Vagina (tissue), 2 donors: ENCODE results near the gene FBXW11.

Experiments
- POLR2A ChIP-seq, 2 donors: fragments of 450-650 bp; IDR thresholded peaks; one replicate each; pipeline ENCODE4 v1.6.1; 2017; ENCODE audit warnings: antibody characterized with exemption in 2 of 2, mild to moderate bottlenecking in 2 of 2, moderate library complexity in 2 of 2
- TF ChIP-seq, protein P1 (sequence below), 3 experiments: fragments of 450-650 bp in 2 of 3; fragments of 200-600 bp in 1 of 3; sonication (generic) in 1 of 3; IDR thresholded peaks; one replicate each; pipeline ENCODE4 v1.5.1; 2017 to 2019; ENCODE audit warnings: antibody characterized with exemption in 3 of 3, mild to moderate bottlenecking in 2 of 3, moderate library complexity in 2 of 3

- TF ChIP-seq, protein P1, sequence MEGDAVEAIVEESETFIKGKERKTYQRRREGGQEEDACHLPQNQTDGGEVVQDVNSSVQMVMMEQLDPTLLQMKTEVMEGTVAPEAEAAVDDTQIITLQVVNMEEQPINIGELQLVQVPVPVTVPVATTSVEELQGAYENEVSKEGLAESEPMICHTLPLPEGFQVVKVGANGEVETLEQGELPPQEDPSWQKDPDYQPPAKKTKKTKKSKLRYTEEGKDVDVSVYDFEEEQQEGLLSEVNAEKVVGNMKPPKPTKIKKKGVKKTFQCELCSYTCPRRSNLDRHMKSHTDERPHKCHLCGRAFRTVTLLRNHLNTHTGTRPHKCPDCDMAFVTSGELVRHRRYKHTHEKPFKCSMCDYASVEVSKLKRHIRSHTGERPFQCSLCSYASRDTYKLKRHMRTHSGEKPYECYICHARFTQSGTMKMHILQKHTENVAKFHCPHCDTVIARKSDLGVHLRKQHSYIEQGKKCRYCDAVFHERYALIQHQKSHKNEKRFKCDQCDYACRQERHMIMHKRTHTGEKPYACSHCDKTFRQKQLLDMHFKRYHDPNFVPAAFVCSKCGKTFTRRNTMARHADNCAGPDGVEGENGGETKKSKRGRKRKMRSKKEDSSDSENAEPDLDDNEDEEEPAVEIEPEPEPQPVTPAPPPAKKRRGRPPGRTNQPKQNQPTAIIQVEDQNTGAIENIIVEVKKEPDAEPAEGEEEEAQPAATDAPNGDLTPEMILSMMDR (IDR thresholded peaks at IDR 0.05): no peak
- TF ChIP-seq POLR2A (IDR thresholded peaks at IDR 0.05): no peak
Observed at GRCh38 chr5:171832775-171833174, 173.7 kb downstream of the FBXW11 start.
